HepG2 (cell line): ENCODE results near the gene NFKB2. TPM values are rescaled to one million over a fixed set of nuclear protein-coding genes. Genes with fewer than 3 reads are reported as not detected.

Experiments
- ARNT ChIP-seq: fragments of 450-650 bp; IDR thresholded peaks from 2 replicates; pipeline ENCODE4 v1.6.1; 2017
- FOXP4 ChIP-seq: sonication (generic); formaldehyde crosslinking; IDR thresholded peaks from 2 replicates; pipeline ENCODE4 v1.4.0; 2020; ENCODE audit warnings: missing genetic modification reagents
- GTF3A ChIP-seq: sonication (generic); formaldehyde crosslinking; conservative IDR thresholded peaks from 2 replicates; pipeline ENCODE4 v1.4.0; 2020; ENCODE audit warnings: mild to moderate bottlenecking, missing genetic modification reagents
- ISL2 ChIP-seq: sonication (generic); formaldehyde crosslinking; IDR thresholded peaks from 2 replicates; pipeline ENCODE4 v1.5.0; 2020; ENCODE audit warnings: missing genetic modification reagents
- MLXIP ChIP-seq: sonication (generic); formaldehyde crosslinking; IDR thresholded peaks from 2 replicates; pipeline ENCODE4 v1.9.0; 2021; ENCODE audit warnings: missing genetic modification reagents, borderline replicate concordance
- MXI1 ChIP-seq: IDR thresholded peaks from 3 replicates; pipeline ENCODE4 v1.6.1; 2012; ENCODE audit warnings: low read depth, low read length, inconsistent platforms, borderline replicate concordance
- MYPOP ChIP-seq: sonication (generic); formaldehyde crosslinking; IDR thresholded peaks from 2 replicates; pipeline ENCODE4 v1.8.1; 2023; ENCODE audit warnings: mild to moderate bottlenecking, moderate library complexity, missing genetic modification reagents
- ZBTB34 ChIP-seq: sonication (generic); formaldehyde crosslinking; IDR thresholded peaks from 2 replicates; pipeline ENCODE4 v1.8.0; 2022; ENCODE audit warnings: mild to moderate bottlenecking, missing genetic modification reagents
- ZFP90 ChIP-seq: sonication (generic); formaldehyde crosslinking; IDR thresholded peaks from 2 replicates; pipeline ENCODE4 v1.8.0; 2022; ENCODE audit warnings: missing genetic modification reagents, mild to moderate bottlenecking, inconsistent platforms, borderline replicate concordance
- ZNF17 ChIP-seq: sonication (generic); formaldehyde crosslinking; IDR thresholded peaks from 2 replicates; pipeline ENCODE4 v1.5.0; 2020; ENCODE audit warnings: mild to moderate bottlenecking, missing genetic modification reagents
- ZNF230 ChIP-seq: sonication (generic); formaldehyde crosslinking; IDR thresholded peaks from 2 replicates; pipeline ENCODE4 v1.4.0; 2020; ENCODE audit warnings: mild to moderate bottlenecking, missing genetic modification reagents
- ZNF724P ChIP-seq: sonication (generic); formaldehyde crosslinking; IDR thresholded peaks from 2 replicates; pipeline ENCODE4 v1.8.0; 2022; ENCODE audit warnings: missing genetic modification reagents, borderline replicate concordance
- ZNF776 ChIP-seq: sonication (generic); formaldehyde crosslinking; IDR thresholded peaks from 2 replicates; pipeline ENCODE4 v1.4.0; 2020; ENCODE audit warnings: mild to moderate bottlenecking, missing genetic modification reagents
- ZNF777 ChIP-seq: sonication (generic); formaldehyde crosslinking; IDR thresholded peaks from 2 replicates; pipeline ENCODE4 v1.4.0; 2020; ENCODE audit warnings: missing genetic modification reagents
- ZNF800 ChIP-seq: sonication (generic); formaldehyde crosslinking; IDR thresholded peaks from 2 replicates; pipeline ENCODE4 v1.4.0; 2020; ENCODE audit warnings: missing genetic modification reagents
- polyA plus RNA-seq, 8 experiments: library from polyadenylated mRNA; depleted of rRNA in 3 of 8; stranded (reverse) in 7 of 8; unstranded in 1 of 8; fragments of >200 nt; fragmentation: Illumina TruSeq in 4 of 8; extraction: Trizol in 4 of 8; gene quantifications; 2 replicates each; pipeline versions ENCODE4 v1.2.1 to v1.2.3, GENCODE V29; 2011 to 2016; ENCODE audit warnings: low read depth in 4 of 8, missing spikeins in 1 of 8, mixed read lengths in 1 of 8; ENCODE audit not compliant: insufficient read depth in 1 of 8
- total RNA-seq, 5 experiments: library from RNA; depleted of rRNA; stranded (reverse); fragments of >200 nt; fragmentation: Illumina TruSeq; extraction: Trizol; gene quantifications; 2 replicates each; pipeline ENCODE4 v1.2.3, GENCODE V29; 2016; ENCODE audit warnings: low read depth in 1 of 5

NFKB2 gene
- total and polyA plus RNA-seq, 2 of the 13 experiments (the other 11 are each of a cell fraction or from before 2014, with no cell fraction given), result 7.7 to 12.5 TPM

- TF ChIP-seq ZNF230 (peak; percentile 24; the same call in 1 of the 2 replicates), ZBTB34 (CRISPR knock-in tag) (no peak), ZNF17 (CRISPR knock-in tag) (no peak), ARNT (no peak), ZNF776 (CRISPR knock-in tag) (peak; percentile 67; the same call in 1 of the 2 replicates), ZNF724P (CRISPR knock-in tag) (0 out of 2 replicates have a peak, but pooled peaks have one; percentile 45), ISL2 (CRISPR knock-in tag) (peak; percentile 74), ZNF800 (peak; percentile 83), MYPOP (CRISPR knock-in tag) (no peak), FOXP4 (CRISPR knock-in tag) (peak; percentile 32; the same call in 1 of the 2 replicates), MXI1 (peak; percentile 83; the same call in 2 of the 3 replicates), ZFP90 (CRISPR knock-in tag) (peak; percentile 75; the same call in 1 of the 2 replicates), GTF3A (CRISPR knock-in tag) (no peak), ZNF777 (peak; percentile 74), MLXIP (CRISPR knock-in tag) (peak; percentile 76; the same call in 1 of the 2 replicates)
These were observed 24.0 kb downstream of the NFKB2 start (continued) for GRCh38 chr10:102419269-102420180.
